ENCODE measurements around the gene STS. TPM values are rescaled to one million over a fixed set of nuclear protein-coding genes. Genes with fewer than 3 reads are reported as not detected.

Gene STS
- 1 to 10 TPM; 5.7 to 6.1 (median 6.0) TPM for polyA plus RNA-seq (ENCODE audit: insufficient read length in 3 of 3)

DNA sequence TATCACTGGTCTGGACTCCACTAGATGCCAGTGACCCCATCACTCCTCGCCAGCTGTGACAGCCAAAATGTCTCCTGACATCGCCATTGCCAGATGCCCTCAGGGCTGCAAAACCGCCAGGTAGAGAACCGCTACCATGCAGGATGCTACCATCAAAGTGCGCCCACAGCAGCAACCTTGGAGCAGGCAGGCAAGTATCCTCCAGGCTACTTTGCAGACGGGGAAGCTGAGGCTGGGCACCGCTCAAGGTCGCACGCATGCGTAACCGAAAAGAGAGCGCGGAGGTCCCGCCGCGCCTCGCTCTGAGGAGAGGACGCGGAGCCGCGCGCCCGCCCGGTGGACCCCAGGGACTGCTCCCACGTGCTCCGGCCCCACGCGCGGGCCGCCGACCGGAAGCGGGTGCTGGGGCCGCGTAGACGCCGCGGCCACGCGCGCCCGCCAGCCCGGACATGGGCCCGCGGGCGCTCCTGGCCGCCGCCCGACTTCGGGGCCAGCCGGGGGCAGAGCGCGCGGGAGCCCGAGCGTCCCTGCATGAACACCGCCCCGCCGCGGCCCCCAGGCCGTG lies at the start of gene STS:
TSS of gene STS (plus strand) at position 300 of the 565 bp plus-strand sequence. CDS start 105,488 bp downstream, outside the sequence.
- peak in 1 of 3 donors; percentile 9 for DNase-seq (ENCODE audit: low read depth in 3 of 3, low spot score in 2 of 3)

GRCh38 chrX:7100022-7100421 lies 47.5 kb upstream of the STS start:
- no peak for DNase-seq (ENCODE audit: low read depth in 3 of 3, low spot score in 2 of 3)

DNA sequence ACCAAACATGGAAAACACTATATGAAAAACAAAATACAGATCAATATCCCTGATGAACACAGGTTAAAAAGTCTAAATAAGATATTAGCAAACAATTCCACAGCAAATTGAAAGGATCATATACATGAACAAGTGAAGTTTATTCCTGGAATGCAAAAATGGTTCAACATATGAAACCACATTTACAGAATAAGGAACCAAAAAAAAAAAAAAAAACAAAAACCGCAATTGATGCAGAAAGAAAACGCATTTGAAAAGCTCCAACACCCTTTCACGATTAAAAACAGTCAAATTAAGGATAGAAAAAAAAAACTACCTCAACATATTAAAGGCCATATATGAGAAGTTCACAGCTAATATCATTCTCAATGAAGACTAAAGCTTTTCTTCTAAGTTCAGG lies 45.4 kb upstream of the STS start:
- no peak for DNase-seq (ENCODE audit: low read depth in 3 of 3, low spot score in 2 of 3)

GRCh38 chrX:7106649-7107048 lies 40.9 kb upstream of the STS start:
- DNase-seq (ENCODE audit: low read depth in 3 of 3, low spot score in 2 of 3) = no peak

- no peak for DNase-seq (ENCODE audit: low read depth in 3 of 3, low spot score in 2 of 3)
Observed at GRCh38 chrX:7108030-7108429, 39.5 kb upstream of the STS start.

- no peak for DNase-seq (ENCODE audit: low read depth in 3 of 3, low spot score in 2 of 3)
Observed at GRCh38 chrX:7109049-7109531, 38.4 kb upstream of the STS start.

DNA sequence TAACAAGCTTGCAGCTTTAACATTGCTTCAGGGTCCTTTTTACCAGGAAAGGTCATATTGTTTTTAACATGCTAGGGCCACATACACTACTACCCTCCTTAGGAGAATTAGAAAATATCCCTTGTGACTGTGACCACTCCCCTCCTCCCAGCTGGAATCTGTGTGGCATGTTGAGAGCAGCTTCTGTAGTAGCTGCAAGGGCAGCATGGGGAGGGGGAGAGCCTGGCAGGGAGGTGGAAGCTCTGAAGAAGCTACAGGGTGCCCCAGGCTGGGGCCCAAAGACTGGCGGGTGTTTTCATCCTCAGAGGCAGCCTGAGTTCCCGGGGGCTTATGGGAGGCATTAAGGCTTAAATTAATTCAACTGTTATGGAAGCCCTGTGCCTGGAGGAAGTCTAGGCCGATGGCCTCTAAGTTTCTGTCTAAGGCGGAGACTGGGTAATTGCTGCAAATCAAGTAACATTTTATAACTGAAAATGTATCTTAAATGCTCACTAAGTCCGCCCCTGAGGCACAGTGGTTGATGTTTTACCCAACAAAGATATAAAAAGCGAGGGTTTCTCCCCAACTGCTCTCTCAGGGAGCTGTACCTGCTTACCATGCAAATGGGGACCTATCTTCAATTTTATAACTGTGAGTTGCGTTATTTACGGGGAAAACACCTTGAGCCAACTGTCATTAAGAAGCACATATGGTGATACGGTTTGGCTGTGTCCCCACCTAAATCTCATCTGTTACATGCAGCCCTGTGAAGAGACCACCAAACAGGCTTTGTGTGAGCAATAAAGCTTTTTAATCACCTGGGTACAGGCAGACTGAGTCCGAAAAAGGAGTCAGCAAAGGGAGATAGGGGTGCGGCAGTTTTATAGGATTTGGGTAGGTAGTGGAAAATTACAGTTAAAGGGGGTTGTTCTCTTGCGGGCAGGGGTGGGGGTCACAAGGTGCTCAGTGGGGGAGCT lies 37.4 kb upstream of the STS start:
- no peak for DNase-seq (ENCODE audit: low read depth in 3 of 3, low spot score in 2 of 3)

DNA sequence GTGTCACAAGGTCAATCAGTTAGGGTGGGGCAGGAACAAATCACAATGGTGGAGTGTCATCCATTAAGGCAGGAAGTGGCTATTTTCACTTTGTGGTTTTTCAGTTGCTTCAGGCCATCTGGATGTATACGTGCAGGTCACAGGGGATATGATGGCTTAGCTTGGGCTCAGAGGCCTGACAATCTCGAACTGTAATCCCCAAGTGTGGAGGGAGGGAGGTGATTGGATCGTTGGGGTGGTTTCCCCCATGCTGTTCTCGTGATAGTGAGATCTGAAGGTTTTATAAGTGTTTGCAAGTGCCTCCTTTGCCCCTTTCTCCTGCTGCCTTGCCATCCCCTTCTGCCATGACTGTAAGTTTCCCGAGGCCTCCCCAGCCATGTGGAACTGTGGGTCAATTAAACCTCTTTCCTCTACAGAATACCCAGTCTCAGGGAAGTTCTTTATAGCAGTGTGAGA lies 36.7 kb upstream of the STS start:
- no peak for DNase-seq (ENCODE audit: low read depth in 3 of 3, low spot score in 2 of 3)

GRCh38 chrX:7111518-7111917 lies 36.0 kb upstream of the STS start:
- no peak for DNase-seq (ENCODE audit: low read depth in 3 of 3, low spot score in 2 of 3)

GRCh38 chrX:7112071-7112470 lies 35.4 kb upstream of the STS start:
- DNase-seq (ENCODE audit: low read depth in 3 of 3, low spot score in 2 of 3) = no peak

GRCh38 chrX:7115557-7115956 lies 32.0 kb upstream of the STS start:
- no peak for DNase-seq (ENCODE audit: low read depth in 3 of 3, low spot score in 2 of 3)

DNA sequence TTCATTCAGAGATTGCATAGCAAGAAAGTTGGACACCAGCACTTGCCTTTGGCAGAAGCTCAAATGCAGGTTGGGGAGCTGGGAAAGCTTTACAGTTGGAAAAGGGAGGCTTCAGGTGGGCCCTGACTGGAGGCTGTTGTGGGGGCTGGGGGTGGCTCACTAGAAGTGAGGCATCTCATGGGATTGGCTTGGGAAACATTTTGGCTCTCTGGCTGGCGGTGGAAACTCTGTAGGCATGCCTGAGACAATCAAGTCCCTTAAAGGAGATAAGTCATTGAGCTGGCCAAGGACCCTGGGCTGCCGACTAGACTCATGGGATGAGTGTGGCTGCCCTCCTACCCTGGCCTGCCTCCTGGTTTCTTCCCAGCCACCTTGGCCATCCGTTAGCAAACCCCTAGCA lies 31.4 kb upstream of the STS start:
- DNase-seq (ENCODE audit: low read depth in 3 of 3, low spot score in 2 of 3) = no peak

DNA sequence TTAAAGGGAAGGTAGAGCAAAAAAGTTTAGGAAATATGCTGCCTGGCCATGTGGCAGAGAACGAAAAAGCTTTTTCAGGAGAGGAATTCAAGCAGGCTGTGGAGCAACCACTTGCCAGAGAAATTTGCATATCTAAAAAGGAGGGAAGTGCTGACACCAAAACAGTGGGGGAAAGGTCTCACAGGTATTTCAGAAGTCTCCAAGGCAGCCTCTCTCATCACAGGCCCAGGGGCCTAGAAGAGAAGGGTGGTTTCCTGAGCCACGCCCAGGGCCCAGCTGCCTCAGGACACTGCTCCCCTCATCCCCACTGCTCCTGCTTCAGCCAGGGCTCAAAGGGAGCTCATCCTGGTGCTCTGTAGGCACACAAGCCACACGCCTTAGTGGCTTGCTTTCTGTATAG lies 29.9 kb upstream of the STS start:
- DNase-seq (ENCODE audit: low read depth in 3 of 3, low spot score in 2 of 3) = no peak

DNA sequence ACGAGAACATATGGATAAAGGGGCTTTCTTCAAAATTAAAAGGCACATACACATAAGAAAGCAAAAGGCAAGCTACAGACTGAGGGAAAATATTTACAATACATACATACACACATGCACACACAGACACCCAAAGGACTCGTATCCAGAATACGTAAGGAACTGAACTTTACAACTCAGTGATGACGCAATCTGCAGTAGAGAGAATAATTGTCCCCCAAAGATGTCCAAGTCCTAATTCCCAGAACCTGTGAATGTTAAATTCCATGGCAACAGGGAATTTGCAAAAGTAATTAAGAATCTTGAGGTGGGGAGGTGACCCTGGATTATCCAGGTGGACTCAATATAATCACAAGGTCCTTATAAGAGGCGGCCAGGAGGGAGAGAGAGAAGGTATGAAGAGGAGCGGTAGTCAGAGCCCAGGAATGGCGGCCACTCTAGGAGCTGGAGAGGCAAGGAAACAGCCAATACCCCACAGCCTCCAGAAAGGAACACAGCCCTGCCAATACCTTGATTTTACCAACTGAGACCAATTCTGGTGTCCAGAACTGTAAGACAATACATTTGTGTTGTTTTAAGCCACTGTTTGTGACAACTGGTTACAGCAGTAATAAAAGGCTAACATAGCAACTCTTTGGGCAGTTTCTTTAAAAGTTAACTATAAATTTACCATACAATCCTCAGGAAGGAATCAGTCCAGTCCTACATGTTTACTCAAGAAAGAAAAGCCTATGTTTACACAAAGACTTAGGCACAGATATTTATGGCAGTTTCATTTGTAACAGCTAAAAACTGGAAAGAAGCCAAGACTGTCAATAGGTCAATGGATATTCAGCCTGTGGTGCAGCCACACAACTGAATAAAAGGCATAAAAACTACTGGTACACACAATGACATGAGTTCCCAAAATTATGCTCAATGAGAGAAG lies 27.3 kb upstream of the STS start:
- DNase-seq (ENCODE audit: low read depth in 3 of 3, low spot score in 2 of 3) = no peak

- DNase-seq (ENCODE audit: low read depth in 3 of 3, low spot score in 2 of 3) = no peak
Observed at GRCh38 chrX:7120878-7121219, 26.7 kb upstream of the STS start.

GRCh38 chrX:7127056-7127455 lies 20.5 kb upstream of the STS start:
- no peak for DNase-seq (ENCODE audit: low read depth in 3 of 3, low spot score in 2 of 3)

- no peak for DNase-seq (ENCODE audit: low read depth in 3 of 3, low spot score in 2 of 3)
Observed at GRCh38 chrX:7131621-7132020, 15.9 kb upstream of the STS start.

DNA sequence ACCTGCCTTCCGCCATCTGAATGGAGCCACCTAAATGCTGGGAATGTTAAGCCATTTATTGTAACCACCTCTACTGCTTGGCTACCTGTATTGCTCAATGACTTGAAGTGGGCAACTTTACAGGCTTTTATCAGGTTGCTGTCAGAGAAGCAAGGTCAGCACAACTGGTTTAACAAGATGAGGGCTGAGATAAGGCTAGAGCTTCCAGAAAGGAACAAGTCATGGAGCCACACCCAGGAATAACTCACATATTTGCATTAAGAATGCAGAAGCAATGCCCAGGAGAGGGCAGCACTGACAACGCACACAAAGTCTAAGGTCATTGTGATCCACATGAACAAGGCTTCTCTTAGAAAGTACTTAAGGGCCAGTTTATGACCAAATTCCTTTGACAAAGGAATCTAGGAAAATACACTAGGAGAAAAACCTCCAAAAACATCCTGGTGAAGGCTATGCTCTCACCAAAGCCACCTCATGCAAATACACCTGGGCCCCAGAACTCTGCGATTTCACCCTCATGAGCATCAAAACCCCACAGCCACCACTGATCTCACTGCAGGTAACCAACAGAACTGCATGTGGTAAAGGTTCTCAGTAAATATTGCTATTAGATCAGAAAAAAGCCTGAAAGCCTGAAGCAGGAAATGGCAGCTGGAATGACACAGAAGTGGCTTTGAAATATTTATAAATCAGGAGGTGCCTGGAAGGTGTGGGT lies 15.0 kb upstream of the STS start:
- no peak for DNase-seq (ENCODE audit: low read depth in 3 of 3, low spot score in 2 of 3)

- no peak for DNase-seq (ENCODE audit: low read depth in 3 of 3, low spot score in 2 of 3)
Observed at GRCh38 chrX:7133050-7133440, 14.5 kb upstream of the STS start.

DNA sequence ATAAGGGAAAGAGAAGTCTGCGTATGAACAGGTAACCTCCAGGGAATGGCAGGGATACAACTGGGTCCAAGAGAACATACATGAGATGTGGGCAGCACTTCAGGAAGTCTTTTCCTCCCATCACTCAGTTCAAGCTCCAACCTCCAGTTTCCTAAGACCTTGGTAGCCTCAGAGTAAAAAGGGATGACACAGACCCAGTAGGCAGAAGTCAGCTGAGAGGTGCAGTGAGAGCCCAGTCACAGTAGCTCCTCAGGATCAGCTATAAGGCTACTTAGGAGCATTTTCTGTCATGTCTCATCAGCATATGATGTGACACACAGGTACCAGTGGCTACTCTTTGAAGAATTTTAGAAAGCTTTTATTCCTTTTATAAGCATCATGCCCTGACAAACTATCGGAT lies 12.5 kb upstream of the STS start:
- DNase-seq (ENCODE audit: low read depth in 3 of 3, low spot score in 2 of 3) = no peak

All from right renal cortex interstitium (tissue), 3 donors.